Stomach (tissue), 4 donors: ENCODE results near the gene PDILT.

Experiments used
- CTCF ChIP-seq, 7 experiments: fragments of 450-650 bp in 4 of 7; fragments of 200-600 bp in 3 of 7; sonication (generic) in 3 of 7; IDR thresholded peaks; one replicate each; pipeline ENCODE4 v1.5.1; 2016 to 2019; ENCODE audit warnings: antibody characterized with exemption in 7 of 7, control low read depth in 2 of 7, mild to moderate bottlenecking in 1 of 7
- EP300 ChIP-seq: sonication (generic); formaldehyde crosslinking; IDR thresholded peaks from one replicate; pipeline ENCODE4 v1.6.1; 2017; ENCODE audit warnings: antibody characterized with exemption
- POLR2A ChIP-seq, 4 donors: fragments of 450-650 bp; IDR thresholded peaks; one replicate each; pipeline ENCODE4 v1.6.1; 2016; ENCODE audit warnings: antibody characterized with exemption in 4 of 4, control low read depth in 2 of 4, mild to moderate bottlenecking in 1 of 4, moderate library complexity in 1 of 4
- POLR2AphosphoS5 ChIP-seq, 3 donors: sonication (generic); formaldehyde crosslinking; IDR thresholded peaks; one replicate each; pipeline ENCODE4 v1.6.1; 2016; ENCODE audit warnings: antibody characterized with exemption in 3 of 3

DNA sequence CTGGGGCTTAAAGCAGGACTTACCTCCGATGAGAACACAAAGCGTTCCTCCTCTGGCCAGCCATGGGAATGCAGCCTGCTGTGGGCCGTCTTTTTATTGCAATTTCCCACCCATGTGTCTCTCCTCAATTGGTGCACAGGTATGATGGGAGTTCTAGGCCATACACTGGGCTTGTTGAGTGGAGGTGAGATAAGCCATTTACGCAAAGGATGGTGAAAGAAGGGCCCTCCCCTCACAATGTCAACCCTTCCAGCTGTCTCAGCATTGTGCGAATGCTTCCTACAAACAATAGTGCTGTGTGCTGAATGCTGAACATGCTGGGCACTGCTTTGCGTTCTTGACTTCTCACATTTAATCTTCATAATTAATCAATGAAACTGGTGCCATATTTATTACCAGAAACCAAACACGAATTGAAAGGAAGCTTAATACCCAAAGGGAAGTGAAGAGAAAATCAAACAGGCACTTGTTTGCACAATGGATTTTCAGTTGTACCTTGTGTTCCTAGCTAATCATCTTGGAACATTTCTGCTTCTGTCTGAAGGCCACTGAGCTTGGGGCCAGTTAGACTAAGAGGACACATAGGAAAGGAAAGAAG lies 77.0 kb downstream of the PDILT start, which contains the start of gene GP2:
- TF ChIP-seq CTCF (IDR thresholded peaks at IDR 0.05): no peak
- peak in 2 of 3 donors; percentile 7 to 14 for TF ChIP-seq POLR2AphosphoS5 (IDR thresholded peaks at IDR 0.05)
- TF ChIP-seq EP300: no peak
- no peak for TF ChIP-seq POLR2A (IDR thresholded peaks at IDR 0.05)
